K562 (cell line): Measurements from ENCODE around the gene FGF21. TPM values are rescaled to one million over a fixed set of nuclear protein-coding genes. Genes with fewer than 3 reads are reported as not detected.
A peak's percentile ranks its signal among the peaks of the same experiment; 100 is the strongest.

Source experiments
- CBX8 ChIP-seq: fragments of 200-600 bp; sonication (generic); IDR thresholded peaks from 2 replicates; pipeline ENCODE4 v1.6.1; 2012; ENCODE audit warnings: borderline replicate concordance, mixed run types, low read depth, mild to moderate bottlenecking, moderate library complexity, mixed read lengths, low read length, control low read depth, inconsistent platforms; ENCODE audit not compliant: poor library complexity, severe bottlenecking; ENCODE audit errors: extremely low read depth
- CC2D1A ChIP-seq: fragments of 450-650 bp; IDR thresholded peaks from 2 replicates; pipeline ENCODE4 v1.6.1; 2017; ENCODE audit warnings: mild to moderate bottlenecking
- CHD1 ChIP-seq: fragments of 200-600 bp; sonication (generic); IDR thresholded peaks from one replicate; pipeline ENCODE4 v1.6.1; 2012; ENCODE audit warnings: mild to moderate bottlenecking, moderate library complexity, low read length, inconsistent platforms
- DLX4 ChIP-seq: fragments of 250-450 bp; sonication (Bioruptor Pico); IDR thresholded peaks from 2 replicates; pipeline ENCODE4 v1.6.1; 2021; ENCODE audit warnings: mild to moderate bottlenecking
- HBP1 ChIP-seq: fragments of 450-650 bp; formaldehyde crosslinking; IDR thresholded peaks from 2 replicates; pipeline ENCODE4 v1.4.0; 2022; ENCODE audit warnings: missing genetic modification characterization
- ILF3 ChIP-seq: fragments of 450-650 bp; IDR thresholded peaks from 2 replicates; pipeline ENCODE4 v1.6.1; 2018; ENCODE audit warnings: antibody characterized with exemption, mild to moderate bottlenecking, moderate library complexity, borderline replicate concordance
- IRF1 ChIP-seq: sonication (generic); formaldehyde crosslinking; IDR thresholded peaks from 2 replicates; pipeline ENCODE4 v1.8.0; 2022; ENCODE audit warnings: missing genetic modification reagents, mild to moderate bottlenecking, borderline replicate concordance
- NCOA6 ChIP-seq: fragments of 450-650 bp; IDR thresholded peaks from 2 replicates; pipeline ENCODE4 v1.6.1; 2017; ENCODE audit warnings: mild to moderate bottlenecking
- PKNOX1 ChIP-seq: fragments of 450-650 bp; IDR thresholded peaks from 2 replicates; pipeline ENCODE4 v1.6.1; 2016
- RBFOX2 ChIP-seq: fragments of 200-400 bp; formaldehyde crosslinking; IDR thresholded peaks from 2 replicates; pipeline ENCODE4 v1.6.1; 2017; ENCODE audit warnings: low read depth, mild to moderate bottlenecking, low read length, moderate library complexity
- SFPQ ChIP-seq: fragments of 200-400 bp; formaldehyde crosslinking; IDR thresholded peaks from 2 replicates; pipeline ENCODE4 v1.6.1; 2017; ENCODE audit warnings: mild to moderate bottlenecking, low read depth, low read length, moderate library complexity
- SRF ChIP-seq, 2 experiments: fragments of 250-450, 450-650 bp in 1 of 2; sonication (Bioruptor Pico) in 1 of 2; sonication (generic) in 1 of 2; formaldehyde crosslinking; IDR thresholded peaks; 2 replicates each; pipeline versions ENCODE4 v1.5.0 to v1.5.1; 2020 to 2022; ENCODE audit warnings: mild to moderate bottlenecking in 1 of 2, missing genetic modification reagents in 1 of 2
- SRSF9 ChIP-seq: fragments of 200-400 bp; formaldehyde crosslinking; IDR thresholded peaks from 2 replicates; pipeline ENCODE4 v1.6.1; 2017; ENCODE audit warnings: low read depth, low read length, borderline replicate concordance
- THAP12 ChIP-seq: fragments of 250-450 bp; sonication (Bioruptor Pico); IDR thresholded peaks from 2 replicates; pipeline ENCODE4 v1.9.0; 2021; ENCODE audit warnings: mild to moderate bottlenecking, inconsistent platforms
- ZC3H11A ChIP-seq: IDR thresholded peaks from 2 replicates; pipeline ENCODE4 v1.6.1; 2012; ENCODE audit warnings: low read depth, low read length, improper control_type of control experiment
- ZNF174 ChIP-seq: fragments of 250-450 bp; sonication (Bioruptor Pico); IDR thresholded peaks from 2 replicates; pipeline ENCODE4 v1.4.0; 2020; ENCODE audit warnings: mild to moderate bottlenecking
- ZNF766 ChIP-seq: fragments of 200-800 bp; sonication (Bioruptor generic); conservative IDR thresholded peaks from 2 replicates; pipeline ENCODE4 v1.6.1; 2016; ENCODE audit warnings: missing genetic modification characterization, missing compliant biosample characterization
- polyA plus RNA-seq, 8 experiments: library from polyadenylated mRNA; depleted of rRNA in 4 of 8; stranded (reverse) in 5 of 8; unstranded in 3 of 8; fragments of >200 nt; fragmentation: Nextera tagmentation in 2 of 8; fragmentation: Illumina TruSeq in 1 of 8; extraction: Ambion mirVana in 2 of 8; extraction: Trizol in 1 of 8; gene quantifications; 2 replicates each; pipeline versions ENCODE4 v1.2.1 to v1.2.3, GENCODE V29; 2011 to 2014; ENCODE audit warnings: inconsistent platforms in 1 of 8, missing spikeins in 1 of 8
- total RNA-seq, 7 experiments: library from RNA; depleted of rRNA in 6 of 7; stranded (reverse); fragments of >200 nt in 6 of 7; fragmentation: Illumina TruSeq in 2 of 7; extraction: Trizol in 2 of 7; gene quantifications; 2 replicates each; pipeline versions ENCODE4 v1.2.1 to v1.2.3, GENCODE V29; 2011 to 2021; ENCODE audit warnings: low replicate concordance in 1 of 7

Gene FGF21
- total and polyA plus RNA-seq, 9 of the 15 experiments (the other 6 are each of a cell fraction or from before 2014, with no cell fraction given): 0.04 to 0.77 (median 0.09) TPM; not detected in 6

- no peak for TF ChIP-seq IRF1 (CRISPR knock-in tag)
- no peak for TF ChIP-seq ILF3
- no peak for TF ChIP-seq SRF (CRISPR knock-in tag; IDR thresholded peaks at IDR 0.05)
- TF ChIP-seq ZNF174: no peak
- TF ChIP-seq ZNF766: peak; percentile 78
- TF ChIP-seq SFPQ: no peak
- TF ChIP-seq PKNOX1: no peak
- TF ChIP-seq RBFOX2: no peak
- no peak for TF ChIP-seq CHD1
- TF ChIP-seq THAP12: no peak
- no peak for TF ChIP-seq NCOA6
- TF ChIP-seq DLX4: no peak
- no peak for TF ChIP-seq HBP1 (CRISPR knock-in tag)
- TF ChIP-seq CBX8: no peak
- no peak for TF ChIP-seq CC2D1A
- TF ChIP-seq SRSF9: no peak
- no peak for TF ChIP-seq ZC3H11A
Observed at GRCh38 chr19:48724796-48725753, 30.2 kb upstream of the FGF21 start (continued).
